ENCODE results near the gene AK1.

DNA sequence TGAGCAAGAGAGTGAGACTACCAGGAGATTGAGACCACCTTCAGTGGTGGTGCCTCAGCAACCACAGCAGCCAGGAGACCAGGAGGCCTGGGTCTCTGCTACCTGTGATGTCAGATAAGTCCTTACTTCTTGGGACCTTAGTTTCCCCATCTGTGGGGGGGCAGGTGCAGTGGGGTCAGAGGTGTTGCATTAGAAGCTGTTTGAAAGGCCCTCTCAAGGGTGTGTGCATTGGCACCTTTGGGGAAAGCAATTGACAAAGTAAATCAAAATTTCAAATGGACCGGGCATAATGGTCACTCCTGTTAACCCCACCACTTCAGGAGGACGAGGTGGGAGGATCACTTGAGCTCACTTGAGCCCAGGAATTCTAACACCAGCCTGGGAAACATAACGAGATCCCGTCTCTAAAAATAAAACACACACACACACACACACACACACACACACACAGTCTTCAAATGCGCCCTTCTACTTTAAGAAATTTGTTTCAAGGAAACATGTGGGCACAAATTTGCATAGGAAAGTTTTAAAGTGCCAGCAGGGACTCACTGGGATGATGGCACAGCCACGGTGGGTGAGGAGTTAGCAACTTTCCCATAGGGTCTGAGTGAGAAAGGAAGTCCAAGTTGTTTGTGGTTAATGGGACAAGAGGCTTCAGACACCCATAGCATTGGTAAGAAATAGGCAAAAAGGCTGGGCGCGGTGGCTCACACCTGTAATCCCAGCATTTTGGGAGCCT, 1.3 kb upstream of the AK1 start:
- TF ChIP-seq, protein P1, sequence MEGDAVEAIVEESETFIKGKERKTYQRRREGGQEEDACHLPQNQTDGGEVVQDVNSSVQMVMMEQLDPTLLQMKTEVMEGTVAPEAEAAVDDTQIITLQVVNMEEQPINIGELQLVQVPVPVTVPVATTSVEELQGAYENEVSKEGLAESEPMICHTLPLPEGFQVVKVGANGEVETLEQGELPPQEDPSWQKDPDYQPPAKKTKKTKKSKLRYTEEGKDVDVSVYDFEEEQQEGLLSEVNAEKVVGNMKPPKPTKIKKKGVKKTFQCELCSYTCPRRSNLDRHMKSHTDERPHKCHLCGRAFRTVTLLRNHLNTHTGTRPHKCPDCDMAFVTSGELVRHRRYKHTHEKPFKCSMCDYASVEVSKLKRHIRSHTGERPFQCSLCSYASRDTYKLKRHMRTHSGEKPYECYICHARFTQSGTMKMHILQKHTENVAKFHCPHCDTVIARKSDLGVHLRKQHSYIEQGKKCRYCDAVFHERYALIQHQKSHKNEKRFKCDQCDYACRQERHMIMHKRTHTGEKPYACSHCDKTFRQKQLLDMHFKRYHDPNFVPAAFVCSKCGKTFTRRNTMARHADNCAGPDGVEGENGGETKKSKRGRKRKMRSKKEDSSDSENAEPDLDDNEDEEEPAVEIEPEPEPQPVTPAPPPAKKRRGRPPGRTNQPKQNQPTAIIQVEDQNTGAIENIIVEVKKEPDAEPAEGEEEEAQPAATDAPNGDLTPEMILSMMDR (conservative IDR thresholded peaks at IDR 0.05; ENCODE audit: low read length) = no peak
- no peak for TF ChIP-seq EZH2phosphoT487 (IDR thresholded peaks at IDR 0.05; ENCODE audit: borderline replicate concordance, low read depth, low read length)

Data from OCI-LY7 (cell line).